IPS-11a (cell line): ENCODE results near the gene MYL6B.
"Not testable (repeated sequence)": the region's sequence is repeated elsewhere in the genome, so short reads cannot be mapped to it uniquely, and the experiment has no call there.

Experiments used
- H3K4me3 ChIP-seq: one replicate; pipeline ENCODE4 v1.5.1; 2013; ENCODE audit warnings: low read depth, low read length, control low read depth

MYL6B gene

GRCh38 chr12:56163533-56164344 is 11.4 kb downstream of the MYL6B start:
- no peak overlapping the region for H3K4me3 ChIP-seq

- no peak overlapping the region for H3K4me3 ChIP-seq
Measured at GRCh38 chr12:56164345-56164729, 11.9 kb downstream of the MYL6B start.

GRCh38 chr12:56165369-56165768 is 13.0 kb downstream of the MYL6B start:
- no peak overlapping the region for H3K4me3 ChIP-seq

- H3K4me3 ChIP-seq: no peak overlapping the region
Measured at GRCh38 chr12:56169229-56169759, 16.9 kb downstream of the MYL6B start.

GRCh38 chr12:56172839-56173238 is 20.5 kb downstream of the MYL6B start:
- H3K4me3 ChIP-seq: no peak overlapping the region

- H3K4me3 ChIP-seq: no peak overlapping the region
Measured at GRCh38 chr12:56178347-56178746, 26.0 kb downstream of the MYL6B start.

GRCh38 chr12:56186957-56187356 is 34.6 kb downstream of the MYL6B start:
- no peak overlapping the region for H3K4me3 ChIP-seq

- H3K4me3 ChIP-seq: peak overlapping the region; percentile 94
Measured at GRCh38 chr12:56188131-56188777, 35.9 kb downstream of the MYL6B start.

GRCh38 chr12:56188778-56189098 is 36.4 kb downstream of the MYL6B start:
- H3K4me3 ChIP-seq: peak overlapping the region; percentile 94

GRCh38 chr12:56189099-56189917 is 36.9 kb downstream of the MYL6B start, which contains the start of gene SMARCC2:
SMARCC2 (minus strand) TSS chr12:56189483; CDS start chr12:56189461, 22 bp downstream.
- peak within 1 kb of the TSS; percentile 94 for H3K4me3 ChIP-seq

GRCh38 chr12:56189918-56190694 is 37.7 kb downstream of the MYL6B start:
- peak overlapping the region; percentile 72 for H3K4me3 ChIP-seq

GRCh38 chr12:56190695-56191155 is 38.3 kb downstream of the MYL6B start:
- H3K4me3 ChIP-seq: peak overlapping the region; percentile 72

GRCh38 chr12:56192582-56192981 is 40.2 kb downstream of the MYL6B start:
- no peak overlapping the region for H3K4me3 ChIP-seq

- no peak overlapping the region for H3K4me3 ChIP-seq
Measured at GRCh38 chr12:56193025-56193578, 40.7 kb downstream of the MYL6B start.

- H3K4me3 ChIP-seq: not testable (repeated sequence)
Measured at GRCh38 chr12:56196818-56197550, 44.6 kb downstream of the MYL6B start.

GRCh38 chr12:56197921-56198635 is 45.7 kb downstream of the MYL6B start:
- no peak overlapping the region for H3K4me3 ChIP-seq

GRCh38 chr12:56198836-56199235 is 46.4 kb downstream of the MYL6B start:
- no peak overlapping the region for H3K4me3 ChIP-seq

GRCh38 chr12:56202366-56202765 is 50.0 kb downstream of the MYL6B start:
- no peak overlapping the region for H3K4me3 ChIP-seq

GRCh38 chr12:56202838-56203237 is 50.5 kb downstream of the MYL6B start:
- no peak overlapping the region for H3K4me3 ChIP-seq
